OCI-M2 (cell line): ENCODE measurements around the gene ANKRD17.

Source experiments
- DNase-seq: peaks from one replicate; lab custom pipeline; 2025; ENCODE audit not compliant: unreplicated experiment; lab: John Stamatoyannopoulos, UW

The ANKRD17 gene

GRCh38 chr4:73055241-73055897 is 203.2 kb downstream of the ANKRD17 start:
- DNase-seq, result no peak

GRCh38 chr4:73053974-73054480 is 204.6 kb downstream of the ANKRD17 start:
- no peak for DNase-seq

GRCh38 chr4:73053076-73053475 is 205.5 kb downstream of the ANKRD17 start:
- no peak for DNase-seq

GRCh38 chr4:73051625-73052024 is 207.0 kb downstream of the ANKRD17 start:
- no peak for DNase-seq

- DNase-seq, result no peak
Measured at GRCh38 chr4:73045879-73046278, 212.7 kb downstream of the ANKRD17 start.

GRCh38 chr4:73037057-73037456 is 221.5 kb downstream of the ANKRD17 start:
- DNase-seq, result no peak

- DNase-seq, result no peak
Measured at GRCh38 chr4:73036123-73036522, 222.5 kb downstream of the ANKRD17 start.

- DNase-seq, result no peak
Measured at GRCh38 chr4:73034896-73035295, 223.7 kb downstream of the ANKRD17 start.

- no peak for DNase-seq
Measured at GRCh38 chr4:73028621-73029020, 230.0 kb downstream of the ANKRD17 start.
